Urinary bladder (tissue), 4 donors: ENCODE data around the gene TRIM54. TPM values are rescaled to one million over a fixed set of nuclear protein-coding genes. Genes with fewer than 3 reads are reported as not detected.

Experiments
- DNase-seq: peaks from one replicate; pipeline ENCODE4 v3.0.0-alpha.2; 2015; ENCODE audit errors: extremely low spot score
- H3K27ac ChIP-seq: one replicate; pipeline ENCODE4 v1.5.1; 2013; ENCODE audit warnings: low read depth, mild to moderate bottlenecking, moderate library complexity
- H3K36me3 ChIP-seq: one replicate; pipeline ENCODE4 v1.6.1; 2013; ENCODE audit warnings: mild to moderate bottlenecking, moderate library complexity; ENCODE audit not compliant: insufficient read depth
- H3K4me1 ChIP-seq: one replicate; pipeline ENCODE4 v1.6.1; 2013; ENCODE audit warnings: mild to moderate bottlenecking, moderate library complexity; ENCODE audit not compliant: insufficient read depth
- H3K4me3 ChIP-seq: one replicate; pipeline ENCODE4 v1.5.1; 2013; ENCODE audit warnings: low read depth, low read length
- WGBS: extraction: QIAGEN DNeasy Blood & Tissue Kit; methylation state at CpG from one replicate; pipeline ENCODE4 v1.1.7; 2013; 5-methylcytosine and 5-hydroxymethylcytosine counted together
- polyA plus RNA-seq: library from polyadenylated mRNA; stranded (reverse); fragments of 200-250 nt; gene quantifications from one replicate; pipeline ENCODE4 v1.2.3, GENCODE V29; 2013
- total RNA-seq: library from RNA; depleted of rRNA; stranded (reverse); fragments of >200 nt; gene quantifications from one replicate; pipeline ENCODE4 v1.2.3, GENCODE V29; 2014
- donor health status: healthy with polysubstance abuse.
- donor health status: healthy.

Gene TRIM54
- total and polyA plus RNA-seq, 2 donors: 0.04 to 2.6 TPM

DNA sequence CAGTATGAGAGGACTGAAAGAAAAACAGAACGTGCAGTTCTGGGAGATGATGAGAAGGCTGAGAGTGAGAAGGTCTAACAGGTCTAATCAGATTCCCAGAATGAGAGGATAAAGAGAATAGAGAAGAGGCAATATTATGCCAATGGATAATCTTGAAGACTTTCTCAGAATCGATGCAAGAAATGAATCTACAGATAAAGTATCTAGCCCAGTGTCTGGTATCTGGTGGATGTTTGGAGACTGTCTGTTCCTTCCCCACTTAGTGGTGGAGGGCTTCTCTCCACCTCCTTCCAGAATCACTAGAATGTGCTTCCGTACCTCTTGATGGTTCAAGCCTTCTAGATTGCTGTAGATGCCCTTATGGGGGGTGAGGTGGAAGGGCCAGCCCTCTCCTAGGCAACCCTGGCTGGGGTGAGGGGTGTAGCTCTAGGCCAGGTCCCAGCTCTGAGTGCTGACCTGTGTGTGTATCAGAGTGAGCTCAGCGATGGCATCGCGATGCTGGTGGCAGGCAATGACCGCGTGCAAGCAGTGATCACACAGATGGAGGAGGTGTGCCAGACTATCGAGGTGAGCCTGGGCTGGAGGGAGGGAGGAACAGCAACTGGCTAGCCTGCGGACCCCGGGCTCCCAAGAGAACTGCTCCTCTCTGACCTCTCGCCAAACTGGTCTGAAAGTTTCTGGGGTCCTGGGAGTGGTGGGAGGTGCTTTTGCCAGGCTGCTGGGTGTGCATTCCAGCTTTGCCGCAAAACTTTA lies 22.4 kb downstream of the TRIM54 start:
- Histone ChIP-seq H3K4me1 (peaks cover 3% of the 10 kb centered on the region), H3K4me3 (no peak overlapping the region), H3K27ac (no peak overlapping the region), H3K36me3 (no peaks in the 10 kb centered on the region)
- no peak for DNase-seq
- WGBS: 86% methylated on average over 13 of the region's 13 CpGs

DNA sequence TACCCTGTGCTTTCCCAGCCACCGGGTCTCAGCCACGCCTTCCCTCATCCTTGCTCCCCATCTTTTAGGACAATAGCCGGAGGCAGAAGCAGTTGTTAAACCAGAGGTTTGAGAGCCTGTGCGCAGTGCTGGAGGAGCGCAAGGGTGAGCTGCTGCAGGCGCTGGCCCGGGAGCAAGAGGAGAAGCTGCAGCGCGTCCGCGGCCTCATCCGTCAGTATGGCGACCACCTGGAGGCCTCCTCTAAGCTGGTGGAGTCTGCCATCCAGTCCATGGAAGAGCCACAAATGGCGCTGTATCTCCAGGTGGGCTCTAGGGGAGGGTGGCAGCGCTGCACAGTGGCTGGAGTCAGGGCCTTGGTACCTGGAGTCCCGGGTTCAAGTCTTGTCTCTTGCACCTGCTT lies 23.3 kb downstream of the TRIM54 start:
- no peaks in the 10 kb centered on the region for H3K36me3 ChIP-seq
- no peak overlapping the region for H3K4me3 ChIP-seq
- peaks cover 3% of the 10 kb centered on the region for H3K4me1 ChIP-seq
- WGBS: 91% methylated on average over 16 of the region's 16 CpGs
- no peak overlapping the region for H3K27ac ChIP-seq
- no peak for DNase-seq

DNA sequence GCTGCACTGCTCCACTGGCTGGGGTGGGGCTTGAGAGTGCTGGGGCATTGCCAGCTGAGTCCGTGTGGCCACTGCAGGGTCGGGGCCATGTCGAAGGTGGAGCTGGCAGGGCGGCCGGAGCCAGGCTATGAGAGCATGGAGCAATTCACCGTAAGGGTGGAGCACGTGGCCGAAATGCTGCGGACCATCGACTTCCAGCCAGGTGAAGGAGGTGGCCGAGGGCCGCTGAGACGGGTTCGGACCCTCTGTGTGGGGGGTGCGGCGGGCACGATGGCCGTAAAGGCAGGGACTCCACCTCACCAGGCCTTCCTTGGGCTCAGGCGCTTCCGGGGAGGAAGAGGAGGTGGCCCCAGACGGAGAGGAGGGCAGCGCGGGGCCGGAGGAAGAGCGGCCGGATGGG lies 23.9 kb downstream of the TRIM54 start:
- Histone ChIP-seq H3K36me3 (no peaks in the 10 kb centered on the region), H3K4me3 (no peak overlapping the region), H3K4me1 (peaks cover 3% of the 10 kb centered on the region), H3K27ac (no peak overlapping the region)
- 26% methylated on average over 26 of the region's 26 CpGs for WGBS
- no peak for DNase-seq

DNA sequence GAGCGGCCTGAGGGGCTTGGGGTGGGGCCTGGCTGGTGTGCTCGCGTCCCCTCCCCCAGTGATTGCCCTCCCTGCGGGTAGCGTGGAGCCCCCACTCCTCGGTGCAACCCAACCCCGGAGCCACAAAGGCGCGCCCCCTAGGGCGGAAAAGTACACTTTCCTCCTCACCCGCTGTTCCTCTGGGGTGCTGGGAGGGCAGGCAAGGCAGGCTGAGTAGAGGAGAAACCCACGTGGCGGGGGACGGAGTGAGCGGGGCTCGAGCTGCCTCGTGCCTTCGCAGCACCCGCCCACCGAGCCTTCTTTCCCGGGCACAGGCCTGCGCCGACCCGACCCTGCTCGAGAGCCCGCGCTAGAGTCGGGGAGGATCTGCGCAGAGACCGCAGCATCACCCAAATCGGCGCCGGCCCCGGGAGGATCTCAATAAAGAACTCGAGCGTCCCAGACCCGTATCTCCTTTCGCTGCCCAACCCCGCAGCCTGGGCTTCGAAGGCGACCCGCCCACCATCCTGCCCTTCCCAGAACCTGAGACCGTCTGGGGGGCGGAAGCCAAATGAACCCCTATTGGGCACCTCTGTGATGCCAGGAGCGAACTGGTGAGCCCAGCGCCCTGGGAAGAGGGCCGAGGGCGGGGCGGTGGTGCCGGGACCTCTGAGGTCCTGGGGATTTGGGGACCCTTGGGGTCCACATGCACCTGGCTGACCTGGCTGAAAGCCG lies 24.5 kb downstream of the TRIM54 start:
- no peak for DNase-seq
- Histone ChIP-seq H3K36me3 (no peaks in the 10 kb centered on the region), H3K4me3 (no peak overlapping the region), H3K4me1 (peaks cover 3% of the 10 kb centered on the region), H3K27ac (no peak overlapping the region)
- 3% methylated on average over 51 of the region's 51 CpGs for WGBS

GRCh38 chr2:27307287-27307544 lies 25.0 kb downstream of the TRIM54 start:
- Histone ChIP-seq H3K4me3 (no peak overlapping the region), H3K36me3 (no peaks in the 10 kb centered on the region), H3K27ac (no peak overlapping the region), H3K4me1 (peaks cover 3% of the 10 kb centered on the region)
- WGBS: 12% methylated on average over 14 of the region's 14 CpGs
- DNase-seq: no peak

DNA sequence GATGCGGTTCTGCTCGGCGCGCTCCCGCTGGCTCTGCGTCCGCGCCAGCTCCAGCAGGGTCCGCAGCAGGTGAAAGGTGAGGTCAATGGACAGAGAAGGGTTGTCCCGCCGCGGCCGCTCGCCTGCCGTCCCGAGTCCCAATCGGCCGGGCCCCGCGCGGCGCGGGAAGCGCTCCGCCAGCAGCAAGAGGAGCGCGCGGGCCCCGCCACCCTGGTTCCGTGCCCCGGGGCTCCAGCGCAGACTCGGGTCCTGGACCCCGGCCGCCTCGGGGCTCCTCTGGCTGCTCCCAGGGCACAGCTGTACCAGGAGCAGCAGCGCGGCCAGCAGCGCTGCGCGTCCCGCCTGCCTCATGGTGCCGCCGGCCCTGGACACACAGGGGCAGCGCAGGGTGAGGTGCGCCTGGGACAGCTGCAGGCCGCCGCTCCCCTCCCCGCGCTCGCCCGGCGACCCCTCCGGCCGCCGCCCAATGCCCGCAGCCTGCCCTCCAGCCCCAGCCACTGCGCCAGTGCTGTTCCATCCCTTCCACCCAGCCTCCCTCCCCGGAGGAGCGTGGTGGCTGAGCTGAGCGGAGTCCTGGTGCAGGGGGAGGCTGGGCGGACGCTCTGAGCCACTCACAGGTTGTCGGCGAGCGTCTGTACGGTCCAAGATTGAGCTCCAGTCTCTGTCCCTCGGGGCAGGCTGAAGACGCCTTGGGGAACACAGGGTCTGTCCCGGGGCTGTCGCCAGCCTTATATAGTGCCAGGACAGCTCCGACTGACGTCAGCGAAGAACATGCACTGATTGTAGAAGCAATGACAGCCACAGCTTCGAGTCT lies 25.5 kb downstream of the TRIM54 start:
- DNase-seq: no peak
- no peak overlapping the region for H3K4me3 ChIP-seq
- no peak overlapping the region for H3K27ac ChIP-seq
- H3K4me1 ChIP-seq: peaks cover 3% of the 10 kb centered on the region
- H3K36me3 ChIP-seq: no peaks in the 10 kb centered on the region
- WGBS: 6% methylated on average over 75 of the region's 75 CpGs

DNA sequence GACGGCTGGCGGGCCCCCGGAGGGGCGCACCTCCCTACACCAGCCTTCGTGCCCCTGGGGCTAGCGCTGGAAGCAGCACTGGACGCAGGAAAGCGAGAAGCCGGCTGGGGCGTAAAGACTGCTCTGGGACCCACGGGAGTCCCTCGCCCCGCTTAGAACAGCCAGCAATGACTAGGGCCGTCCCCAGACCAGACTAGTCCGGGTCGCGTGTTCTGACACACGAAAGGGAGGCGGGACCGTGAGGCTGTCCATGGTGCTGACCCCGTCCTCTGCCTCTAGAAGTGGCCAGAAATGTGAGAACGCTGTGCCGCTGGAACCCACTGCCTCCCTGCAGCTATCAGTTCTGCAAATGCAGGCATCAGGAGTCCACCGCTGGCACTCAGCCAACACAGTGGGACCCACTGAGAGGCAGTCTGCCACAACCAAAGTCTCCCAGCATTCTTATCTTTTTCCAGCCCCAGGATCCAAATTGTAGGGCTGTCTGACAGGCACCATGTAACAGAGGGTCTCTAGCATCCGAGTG lies 26.2 kb downstream of the TRIM54 start, which contains the start of gene UCN:
Gene UCN, minus strand, starts transcription at position 87 of the 523 bp plus-strand sequence. CDS start 550 bp downstream, outside the sequence.
- peaks cover 3% of the 10 kb centered on the region for H3K4me1 ChIP-seq
- H3K36me3 ChIP-seq: no peaks in the 10 kb centered on the region
- H3K27ac ChIP-seq: no peak within 1 kb of the TSS
- no peak for DNase-seq
- WGBS: 24% methylated on average over 25 of the region's 25 CpGs
- no peak within 1 kb of the TSS for H3K4me3 ChIP-seq

GRCh38 chr2:27309651-27310050 lies 27.4 kb downstream of the TRIM54 start:
- no peak overlapping the region for H3K4me3 ChIP-seq
- H3K4me1 ChIP-seq: peaks cover 3% of the 10 kb centered on the region
- no peak overlapping the region for H3K27ac ChIP-seq
- 94% methylated on average over 6 of the region's 6 CpGs for WGBS
- H3K36me3 ChIP-seq: no peaks in the 10 kb centered on the region
- DNase-seq: no peak

- Histone ChIP-seq H3K36me3 (no peaks in the 10 kb centered on the region), H3K4me1 (peaks cover 3% of the 10 kb centered on the region), H3K4me3 (no peak overlapping the region), H3K27ac (no peak overlapping the region)
- 98% methylated on average over 3 of the region's 3 CpGs for WGBS
- no peak for DNase-seq
These were observed 29.9 kb downstream of the TRIM54 start for GRCh38 chr2:27312152-27312551.

DNA sequence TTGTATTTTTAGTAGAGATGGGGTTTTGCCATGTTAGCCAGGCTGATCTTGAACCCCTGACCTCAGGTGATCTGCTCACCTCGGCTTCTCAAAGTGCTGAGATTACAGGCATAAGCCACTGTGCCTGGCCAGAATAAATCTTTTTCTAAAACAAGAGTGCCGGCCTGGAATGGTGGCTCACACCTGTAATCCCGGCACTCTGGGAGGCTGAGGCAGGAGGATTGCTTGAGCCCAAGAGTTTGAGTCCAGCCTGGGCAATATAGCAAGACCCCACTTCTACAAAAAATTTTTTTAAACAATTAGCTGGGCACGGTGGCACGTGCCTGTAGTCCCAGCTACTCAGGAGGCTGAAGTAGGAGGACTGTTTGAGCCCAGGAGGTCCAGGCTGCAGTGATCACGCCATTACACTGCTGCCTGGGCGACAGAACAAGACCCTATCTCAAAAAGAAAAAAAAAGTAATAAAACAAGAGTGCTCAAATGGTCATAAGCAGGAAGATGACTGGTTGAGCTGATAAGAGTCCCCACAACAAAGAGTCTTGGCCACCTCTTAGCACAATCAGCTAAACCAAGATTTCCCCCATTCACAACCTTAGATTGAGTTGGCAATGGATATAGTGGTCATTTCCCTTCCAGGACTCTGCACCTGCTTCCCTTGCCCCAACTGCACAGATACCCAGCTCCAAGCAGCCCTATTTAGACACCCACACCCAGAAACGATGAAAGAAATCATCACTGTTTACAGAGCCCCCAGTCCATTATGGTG lies 31.8 kb downstream of the TRIM54 start:
- Histone ChIP-seq H3K4me3 (no peak overlapping the region), H3K4me1 (no peaks in the 10 kb centered on the region), H3K27ac (no peak overlapping the region), H3K36me3 (no peaks in the 10 kb centered on the region)
- WGBS: 90% methylated on average over 8 of the region's 8 CpGs
- no peak for DNase-seq

DNA sequence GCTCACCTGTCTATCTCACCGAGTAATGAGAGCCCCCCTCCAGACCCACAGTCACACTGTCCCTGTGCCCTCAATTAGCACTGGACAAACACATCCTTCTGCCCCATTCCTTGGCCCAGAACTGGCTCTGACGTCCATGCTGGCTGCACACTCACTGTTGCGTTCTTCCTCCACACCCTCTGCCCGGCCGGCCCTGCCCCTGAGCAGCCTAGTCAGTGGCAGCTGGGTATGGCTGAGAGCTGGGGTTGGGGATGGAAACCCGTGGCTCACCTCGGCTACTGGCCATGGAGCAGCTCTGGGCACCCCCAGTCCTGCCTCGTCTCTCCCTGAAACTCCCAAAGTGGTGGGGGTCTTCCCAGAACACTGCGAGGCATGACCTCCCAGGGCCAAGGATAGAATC lies 32.5 kb downstream of the TRIM54 start:
- H3K4me1 ChIP-seq: no peaks in the 10 kb centered on the region
- H3K36me3 ChIP-seq: no peaks in the 10 kb centered on the region
- no peak overlapping the region for H3K4me3 ChIP-seq
- DNase-seq: no peak
- WGBS: 86% methylated on average over 9 of the region's 9 CpGs
- H3K27ac ChIP-seq: no peak overlapping the region

GRCh38 chr2:27315122-27315521 lies 32.9 kb downstream of the TRIM54 start:
- Histone ChIP-seq H3K27ac (no peak overlapping the region), H3K4me3 (no peak overlapping the region), H3K36me3 (no peaks in the 10 kb centered on the region), H3K4me1 (no peaks in the 10 kb centered on the region)
- no peak for DNase-seq
- 73% methylated on average over 8 of the region's 8 CpGs for WGBS
